Activated naive CD4-positive, alpha-beta T cell treated with anti-CD3 and anti-CD28 coated beads, Interleukin-2, amount 10 ng/mL, durations not matched to agents 7 days and 5 days (primary cell): Measurements from ENCODE around the gene SIK3.
"Not testable (repeated sequence)": the region's sequence is repeated elsewhere in the genome, so short reads cannot be mapped to it uniquely, and the experiment has no call there.

Source experiments
- CTCF ChIA-PET: fragments of 350-600 bp; sonication (Branson Sonifier 250); formaldehyde crosslinking; loops from one replicate; lab custom pipeline; 2021; ENCODE audit warnings: antibody characterized with exemption; lab: Charles Lee
- DNase-seq: peaks from one replicate; pipeline ENCODE4 v3.0.0-alpha.2; 2020
- H3K27ac Mint-ChIP-seq: one replicate; pipeline ENCODE4 v1.8.0; 2021; ENCODE audit warnings: mild to moderate bottlenecking, moderate library complexity, mixed read lengths
- H3K27me3 Mint-ChIP-seq: one replicate; pipeline ENCODE4 v1.8.0; 2021; ENCODE audit warnings: mild to moderate bottlenecking, mixed read lengths
- H3K36me3 Mint-ChIP-seq: one replicate; pipeline ENCODE4 v1.8.0; 2021; ENCODE audit warnings: mixed read lengths
- H3K4me1 Mint-ChIP-seq: one replicate; pipeline ENCODE4 v1.8.0; 2021; ENCODE audit warnings: mixed read lengths
- H3K4me3 Mint-ChIP-seq: one replicate; pipeline ENCODE4 v1.8.0; 2021; ENCODE audit warnings: mild to moderate bottlenecking, moderate library complexity, mixed read lengths
- H3K9me3 Mint-ChIP-seq: one replicate; pipeline ENCODE4 v1.8.0; 2021; ENCODE audit warnings: mixed read lengths

SIK3 gene

DNA sequence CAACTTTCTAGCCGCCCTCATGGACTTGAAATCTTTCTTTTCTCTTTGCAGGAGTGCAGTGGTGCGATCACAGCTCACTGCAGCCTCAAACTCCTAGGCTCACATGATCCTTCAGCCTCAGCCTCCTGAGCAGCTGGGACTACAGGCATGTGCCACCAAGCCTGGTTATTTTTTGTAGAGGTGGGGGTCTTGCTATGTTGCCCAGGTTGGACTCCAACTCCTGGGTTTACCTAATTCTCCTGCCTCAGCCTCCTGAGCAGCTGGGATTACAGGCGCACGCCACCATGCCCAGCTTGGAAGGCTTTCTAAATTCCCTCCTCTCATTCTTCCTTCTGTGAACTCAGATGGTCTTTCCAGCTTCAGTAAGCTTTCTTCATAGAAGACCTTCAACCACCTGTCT, 256.1 kb downstream of the SIK3 start:
- Mint-ChIP-seq H3K36me3 (peaks cover 31% of the 10 kb centered on the region), H3K4me1 (peaks cover 5% of the 10 kb centered on the region), H3K4me3 (no peak overlapping the region), H3K27me3 (no peaks in the 10 kb centered on the region), H3K9me3 (no peaks in the 10 kb centered on the region), H3K27ac (no peak overlapping the region)
- no peak for DNase-seq
- CTCF ChIA-PET: interaction anchor here (0.8 to 3.1 kb wide), 2 partner anchors 12 to 224 kb away, joined by 3 to 11 read pairs; no protein-coding TSS in a partner anchor

DNA sequence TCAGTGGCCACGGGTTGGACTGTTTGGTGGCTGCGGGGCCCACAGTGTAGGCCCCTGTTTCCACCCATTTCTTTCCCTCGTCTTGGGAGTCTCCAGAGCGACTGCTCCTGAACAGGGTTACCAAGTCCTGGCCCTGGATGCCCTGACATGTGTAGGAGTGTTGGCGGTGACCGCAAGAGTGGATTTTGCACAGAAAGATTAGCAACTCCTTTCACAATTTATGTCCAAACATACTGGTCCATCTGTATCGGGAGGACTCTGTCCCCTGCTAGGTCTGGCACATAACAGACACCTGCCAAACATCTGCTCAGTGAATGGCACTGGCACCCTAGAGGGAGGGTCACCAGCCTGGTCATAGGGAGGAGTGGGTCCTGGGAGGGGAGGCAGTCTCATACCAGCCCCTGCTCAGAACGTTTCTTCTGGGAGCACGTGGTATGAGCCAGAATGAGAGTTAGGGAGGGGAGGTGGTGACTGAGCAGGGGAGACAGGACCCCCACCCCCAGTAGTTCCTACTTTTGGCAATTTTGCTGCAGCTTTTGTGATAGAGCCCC, 257.4 kb downstream of the SIK3 start:
- CTCF ChIA-PET: interaction anchor here (1.5 to 8.5 kb wide), 3 partner anchors 13 to 52 kb away, joined by 6 to 139 read pairs (median 11); partner anchors contain the start of genes APOA5 and ZPR1
- H3K27ac Mint-ChIP-seq: no peak overlapping the region
- H3K9me3 Mint-ChIP-seq: no peaks in the 10 kb centered on the region
- no peak overlapping the region for H3K4me3 Mint-ChIP-seq
- peaks cover 4% of the 10 kb centered on the region for H3K27me3 Mint-ChIP-seq
- DNase-seq: no peak
- H3K36me3 Mint-ChIP-seq: peaks cover 21% of the 10 kb centered on the region
- H3K4me1 Mint-ChIP-seq: peaks cover 9% of the 10 kb centered on the region

DNA sequence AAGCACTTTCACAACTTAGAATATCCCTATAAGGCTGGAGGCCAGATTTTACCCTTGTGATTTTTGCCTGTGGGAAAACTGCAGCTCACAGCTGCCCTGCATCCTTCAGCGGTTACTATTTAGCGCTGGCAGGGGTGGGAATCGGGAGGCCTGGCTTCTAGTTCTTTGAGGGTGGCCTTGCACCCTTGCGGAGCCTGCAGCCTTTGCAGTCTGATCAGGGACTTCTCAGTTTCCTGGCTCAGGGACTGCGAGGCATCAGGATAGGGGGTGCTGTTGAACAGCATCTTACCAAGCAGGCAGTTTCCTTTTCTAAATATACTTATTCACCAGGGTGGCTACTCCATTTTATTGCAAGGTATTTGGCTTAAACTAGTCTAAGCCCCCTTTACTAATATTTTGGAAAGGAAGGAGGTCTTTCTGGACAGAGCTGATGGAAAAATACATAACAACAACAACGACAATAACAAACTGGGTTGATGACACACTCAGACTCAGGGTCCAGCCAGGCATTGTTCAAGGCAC, 257.9 kb downstream of the SIK3 start:
- CTCF ChIA-PET: interaction anchor here (1.0 to 8.5 kb wide), 6 partner anchors 11 to 266 kb away, joined by 3 to 139 read pairs (median 6); partner anchors contain the start of genes APOA5 and ZPR1
- Mint-ChIP-seq H3K27me3 (peaks cover 9% of the 10 kb centered on the region), H3K36me3 (peaks cover 17% of the 10 kb centered on the region), H3K4me3 (no peak overlapping the region), H3K27ac (no peak overlapping the region), H3K4me1 (peaks cover 14% of the 10 kb centered on the region), H3K9me3 (no peaks in the 10 kb centered on the region)
- DNase-seq: peak; percentile 40

DNA sequence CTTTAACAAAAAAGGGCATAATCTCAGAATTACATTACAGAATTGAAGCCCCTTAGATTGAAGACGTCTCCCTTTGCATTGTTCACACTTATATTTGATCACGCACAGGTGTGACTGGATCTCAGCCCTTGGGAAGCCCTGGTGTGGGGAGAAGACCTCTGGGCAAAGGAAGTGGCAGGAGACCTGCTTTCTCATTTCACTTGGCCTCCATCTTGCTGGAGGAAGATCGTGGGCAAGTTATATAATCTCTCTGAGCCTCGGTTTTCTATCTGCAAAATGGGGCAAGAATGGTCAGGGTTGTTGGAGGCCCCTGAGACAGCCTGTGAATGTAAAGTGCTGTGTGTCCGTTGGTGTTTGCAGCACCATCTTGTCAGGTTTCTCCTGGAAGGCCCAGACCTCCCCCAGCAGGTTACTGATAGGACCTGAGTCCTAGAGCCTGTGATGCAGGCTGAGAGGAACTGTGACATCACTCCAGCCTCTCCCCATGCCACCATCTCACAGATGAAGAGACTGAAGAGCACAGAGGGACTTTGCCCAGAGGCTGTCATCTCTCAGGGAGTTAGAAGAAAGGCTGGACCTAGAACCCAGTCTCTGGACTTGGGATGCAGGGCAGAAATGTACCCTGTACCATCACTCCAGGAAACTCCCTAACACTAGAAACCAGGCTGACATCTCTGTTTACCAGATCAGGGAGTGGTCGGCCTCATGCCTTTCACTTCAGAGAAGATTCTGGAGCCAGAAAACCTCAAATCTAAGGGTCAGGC, 259.7 kb downstream of the SIK3 start:
- CTCF ChIA-PET: interaction anchor here (1.7 to 8.5 kb wide), 4 partner anchors 14 to 268 kb away, joined by 5 to 139 read pairs (median 39); partner anchors contain the start of genes APOA5 and ZPR1
- H3K36me3 Mint-ChIP-seq: peaks cover 5% of the 10 kb centered on the region
- no peak for DNase-seq
- no peaks in the 10 kb centered on the region for H3K9me3 Mint-ChIP-seq
- no peak overlapping the region for H3K27ac Mint-ChIP-seq
- peaks cover 21% of the 10 kb centered on the region for H3K4me1 Mint-ChIP-seq
- peaks cover 22% of the 10 kb centered on the region for H3K27me3 Mint-ChIP-seq
- no peak overlapping the region for H3K4me3 Mint-ChIP-seq

DNA sequence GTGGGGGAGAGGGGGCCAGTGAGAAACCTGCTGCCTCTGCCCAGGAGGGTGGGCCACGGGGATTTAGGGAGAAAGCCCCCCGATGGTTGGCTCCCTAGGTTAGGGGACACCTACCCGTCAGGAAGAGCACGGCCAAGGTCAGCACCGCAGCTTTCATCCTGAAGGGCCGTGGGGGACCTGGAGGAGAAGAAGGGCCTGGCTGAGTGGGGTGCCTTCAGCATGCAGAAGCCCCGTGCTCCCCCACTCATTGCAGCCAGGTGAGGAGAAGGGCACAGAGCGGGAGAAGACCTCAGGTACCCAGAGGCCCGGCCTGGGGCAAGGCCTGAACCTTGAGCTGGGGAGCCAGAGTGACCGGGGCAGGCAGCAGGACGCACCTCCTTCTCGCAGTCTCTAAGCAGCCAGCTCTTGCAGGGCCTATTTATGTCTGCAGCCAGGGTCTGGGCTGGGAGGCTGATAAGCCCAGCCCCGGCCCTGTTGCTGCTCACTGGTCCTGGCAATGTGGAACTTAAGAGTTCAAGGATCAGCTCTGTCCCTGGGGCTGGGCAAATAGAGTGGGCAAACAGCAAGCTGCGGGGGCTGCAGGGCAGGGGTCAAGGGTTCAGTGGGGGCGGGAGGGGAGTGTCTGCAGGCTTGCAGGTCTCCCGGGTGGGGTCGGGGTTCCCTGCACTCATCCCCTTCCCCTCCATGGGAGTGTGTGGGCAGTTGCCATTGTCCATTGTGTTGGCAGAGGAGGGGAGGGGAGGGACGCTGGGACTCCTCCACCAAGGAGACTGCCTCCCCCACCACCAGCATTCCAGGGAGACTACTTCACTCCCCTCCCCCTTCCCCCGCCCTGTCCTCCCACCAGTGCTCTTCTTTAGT, 260.8 kb downstream of the SIK3 start, which contains the start of gene APOA1:
APOA1 (minus strand) TSS at position 392 of the 861 bp plus-strand sequence; CDS start at position 157, 235 bp downstream.
- no peak for DNase-seq
- Mint-ChIP-seq H3K36me3 (no peaks in the 10 kb centered on the region), H3K27ac (no peak within 1 kb of the TSS), H3K4me3 (no peak within 1 kb of the TSS), H3K27me3 (peaks cover 30% of the 10 kb centered on the region), H3K9me3 (no peaks in the 10 kb centered on the region), H3K4me1 (peaks cover 21% of the 10 kb centered on the region)
- CTCF ChIA-PET: interaction anchor here (1.1 to 8.5 kb wide), 10 partner anchors 11 to 390 kb away, joined by 3 to 139 read pairs (median 18); partner anchors contain the start of genes APOA5 and ZPR1

DNA sequence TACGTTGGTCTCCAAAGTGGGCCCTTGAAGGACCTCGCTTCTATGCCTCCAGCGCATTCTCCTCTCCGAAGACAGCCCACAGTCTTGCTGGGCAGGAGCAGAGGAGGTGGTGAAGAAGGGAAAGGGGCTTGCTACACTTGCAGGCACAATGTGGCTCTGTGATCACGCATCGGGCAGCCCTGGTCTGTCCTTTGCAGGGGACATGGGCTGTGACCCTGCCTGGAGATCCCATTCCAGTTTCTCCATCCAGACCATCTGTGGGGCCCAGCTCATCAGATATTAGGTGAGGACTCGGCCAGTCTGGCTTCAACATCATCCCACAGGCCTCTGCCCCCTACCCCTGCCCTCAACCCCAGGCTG, 261.6 kb downstream of the SIK3 start:
- Mint-ChIP-seq H3K36me3 (no peaks in the 10 kb centered on the region), H3K9me3 (no peaks in the 10 kb centered on the region), H3K4me1 (peaks cover 20% of the 10 kb centered on the region), H3K27ac (no peak overlapping the region), H3K27me3 (peaks cover 30% of the 10 kb centered on the region), H3K4me3 (no peak overlapping the region)
- CTCF ChIA-PET: interaction anchor here (0.7 to 8.5 kb wide), 35 partner anchors 10 to 390 kb away, joined by 3 to 139 read pairs (median 5); partner anchors contain the start of genes APOA4, APOA5, BUD13 and PAFAH1B2
- no peak for DNase-seq

DNA sequence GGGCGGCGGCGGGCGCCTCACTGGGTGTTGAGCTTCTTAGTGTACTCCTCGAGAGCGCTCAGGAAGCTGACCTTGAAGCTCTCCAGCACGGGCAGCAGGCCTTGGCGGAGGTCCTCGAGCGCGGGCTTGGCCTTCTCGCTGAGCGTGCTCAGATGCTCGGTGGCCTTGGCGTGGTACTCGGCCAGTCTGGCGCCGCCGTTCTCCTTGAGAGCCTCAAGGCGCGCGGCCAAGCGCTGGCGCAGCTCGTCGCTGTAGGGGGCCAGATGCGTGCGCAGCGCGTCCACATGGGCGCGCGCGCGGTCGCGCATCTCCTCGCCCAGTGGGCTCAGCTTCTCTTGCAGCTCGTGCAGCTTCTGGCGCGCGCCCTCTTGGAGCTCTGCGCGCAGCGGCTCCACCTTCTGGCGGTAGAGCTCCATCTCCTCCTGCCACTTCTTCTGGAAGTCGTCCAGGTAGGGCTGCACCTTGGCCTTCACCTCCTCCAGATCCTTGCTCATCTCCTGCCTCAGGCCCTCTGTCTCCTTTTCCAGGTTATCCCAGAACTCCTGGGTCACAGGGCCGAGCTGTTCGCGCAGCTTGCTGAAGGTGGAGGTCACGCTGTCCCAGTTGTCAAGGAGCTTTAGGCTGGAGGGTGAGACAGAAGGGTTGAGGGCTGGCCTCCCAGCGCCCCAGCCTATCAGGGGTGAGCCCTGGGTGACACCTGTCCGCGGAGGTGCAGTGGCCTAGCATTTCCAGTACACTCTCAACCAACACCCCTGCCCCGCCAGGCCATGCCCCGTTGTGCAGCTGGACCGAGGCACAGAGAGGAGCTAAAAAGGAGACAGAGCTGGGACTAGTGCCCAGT, 262.2 kb downstream of the SIK3 start:
- peaks cover 20% of the 10 kb centered on the region for H3K4me1 Mint-ChIP-seq
- CTCF ChIA-PET: interaction anchor here (0.7 to 8.5 kb wide), 43 partner anchors 9 to 391 kb away, joined by 3 to 139 read pairs (median 4); partner anchors contain the start of genes APOA4, APOA5, BUD13 and PAFAH1B2
- peak overlapping the region; percentile 67 for H3K4me3 Mint-ChIP-seq
- peak overlapping the region; percentile 74 for H3K27ac Mint-ChIP-seq
- H3K27me3 Mint-ChIP-seq: peaks cover 34% of the 10 kb centered on the region
- H3K9me3 Mint-ChIP-seq: no peaks in the 10 kb centered on the region
- peak; percentile 89 for DNase-seq
- no peaks in the 10 kb centered on the region for H3K36me3 Mint-ChIP-seq

DNA sequence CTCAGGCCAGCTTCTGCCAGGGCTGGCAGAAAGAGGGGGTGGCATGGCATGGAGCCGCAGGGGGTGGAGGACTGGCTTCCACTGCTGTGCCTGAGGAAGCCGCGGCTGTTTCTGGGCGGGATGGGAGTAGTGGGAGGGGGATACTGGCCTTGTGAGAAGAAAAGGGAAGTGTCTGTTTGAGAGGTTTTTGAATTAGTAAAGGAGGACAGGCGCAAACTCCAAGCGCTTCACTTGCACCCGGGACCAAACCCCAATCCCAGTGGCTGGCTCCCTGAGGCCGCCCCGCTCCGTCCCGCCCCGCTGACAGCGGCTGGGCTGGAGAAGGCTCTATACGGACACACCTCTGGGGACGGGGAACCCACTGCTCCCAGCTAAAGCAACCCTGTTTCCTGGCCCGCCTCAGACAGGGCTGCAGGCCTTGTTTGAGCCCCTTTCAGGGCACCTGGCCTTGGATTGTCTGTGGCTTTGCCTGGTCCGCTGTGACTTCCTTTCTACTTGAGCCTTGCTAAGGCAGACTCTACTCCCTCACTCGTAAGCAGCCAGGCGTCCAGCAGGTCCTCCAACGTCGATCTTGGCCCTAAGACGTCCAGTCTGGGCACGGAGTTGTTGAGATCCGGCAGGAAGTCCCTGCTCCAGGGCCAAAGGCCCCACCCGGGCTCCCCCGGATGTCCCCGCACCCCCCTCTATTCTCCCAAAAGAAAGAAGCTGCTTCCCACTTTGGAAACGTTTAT, 263.0 kb downstream of the SIK3 start:
- CTCF ChIA-PET: interaction anchor here (0.8 to 8.5 kb wide), 37 partner anchors 9 to 392 kb away, joined by 3 to 139 read pairs (median 5); partner anchors contain the start of genes APOA4, APOA5, BUD13 and PAFAH1B2
- no peaks in the 10 kb centered on the region for H3K9me3 Mint-ChIP-seq
- peaks cover 16% of the 10 kb centered on the region for H3K4me1 Mint-ChIP-seq
- peak overlapping the region; percentile 67 for H3K4me3 Mint-ChIP-seq
- DNase-seq: peak; percentile 19
- H3K27me3 Mint-ChIP-seq: peaks cover 36% of the 10 kb centered on the region
- no peaks in the 10 kb centered on the region for H3K36me3 Mint-ChIP-seq
- H3K27ac Mint-ChIP-seq: peak overlapping the region; percentile 74

DNA sequence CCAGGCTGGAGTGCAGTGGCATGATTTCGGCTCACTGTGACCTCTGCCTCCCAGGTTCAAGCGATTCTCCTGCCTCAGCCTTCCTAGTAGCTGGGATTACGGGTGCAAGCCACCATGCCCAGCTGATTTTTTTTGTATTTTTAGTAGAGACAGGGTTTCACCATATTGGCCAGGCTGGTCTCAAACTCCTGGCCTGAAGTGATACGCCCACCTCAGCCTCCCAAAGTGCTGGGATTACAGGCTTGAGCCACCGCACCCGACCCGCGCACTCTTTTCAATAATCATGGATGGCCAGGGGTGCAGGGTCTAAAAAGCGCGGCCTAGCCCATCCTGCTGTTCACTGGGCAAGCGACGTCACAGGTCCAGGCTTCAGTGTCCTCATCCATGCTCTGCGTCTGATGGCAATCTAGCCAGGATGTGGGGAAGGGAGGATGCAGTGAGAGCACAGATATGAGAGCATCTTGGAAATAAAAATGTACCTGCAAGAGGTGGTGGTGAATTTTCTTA, 263.6 kb downstream of the SIK3 start:
- H3K36me3 Mint-ChIP-seq, H3K27ac Mint-ChIP-seq: not testable (repeated sequence)
- H3K4me3 Mint-ChIP-seq: peak overlapping the region; percentile 31

DNA sequence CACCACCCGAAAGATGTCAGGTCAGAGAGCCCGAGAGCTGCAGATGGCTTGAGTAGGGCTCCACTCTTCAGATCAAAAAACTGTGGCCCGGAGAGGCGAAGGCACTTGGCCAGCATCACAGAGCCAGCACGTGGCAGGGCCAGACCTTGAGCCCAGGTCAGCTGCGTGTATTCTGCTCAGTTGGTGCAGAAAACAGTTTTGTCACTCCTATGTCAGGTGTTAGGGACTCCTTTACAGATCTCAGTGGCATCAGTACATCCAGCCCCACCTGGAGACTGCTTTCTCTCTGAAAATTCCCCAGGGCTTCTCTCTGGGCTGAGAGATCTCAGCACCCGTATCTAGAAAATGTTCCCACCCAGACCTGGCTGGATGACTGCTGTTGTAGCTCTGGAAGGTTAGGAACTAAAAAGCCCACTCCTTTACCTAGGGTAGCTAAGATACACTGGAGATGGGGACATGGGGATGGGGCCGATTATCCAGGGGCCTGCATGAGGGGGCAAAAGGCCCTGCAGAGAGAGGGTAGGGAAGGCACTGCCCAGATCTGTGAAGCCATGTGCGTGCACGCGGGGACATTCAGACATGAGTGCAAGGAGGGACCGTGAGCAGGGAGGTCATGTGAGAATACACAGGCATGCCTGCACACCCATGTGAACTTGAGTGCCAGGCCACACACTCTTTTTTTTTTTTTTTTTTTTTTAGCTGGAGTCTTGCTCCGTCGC, 264.3 kb downstream of the SIK3 start:
- Mint-ChIP-seq H3K9me3 (no peaks in the 10 kb centered on the region), H3K27ac (no peak overlapping the region), H3K36me3 (no peaks in the 10 kb centered on the region)

More for the DNA sequence above, 263.6 kb downstream of the SIK3 start:
- Mint-ChIP-seq H3K4me1 (peaks cover 16% of the 10 kb centered on the region), H3K27me3 (peaks cover 36% of the 10 kb centered on the region)
- peak; percentile 17 for DNase-seq
- CTCF ChIA-PET: interaction anchor here (0.9 to 8.5 kb wide), 7 partner anchors 11 to 271 kb away, joined by 3 to 139 read pairs (median 21); partner anchors contain the start of genes APOA4, APOA5 and ZPR1
- not testable (repeated sequence) for H3K9me3 Mint-ChIP-seq

DNA sequence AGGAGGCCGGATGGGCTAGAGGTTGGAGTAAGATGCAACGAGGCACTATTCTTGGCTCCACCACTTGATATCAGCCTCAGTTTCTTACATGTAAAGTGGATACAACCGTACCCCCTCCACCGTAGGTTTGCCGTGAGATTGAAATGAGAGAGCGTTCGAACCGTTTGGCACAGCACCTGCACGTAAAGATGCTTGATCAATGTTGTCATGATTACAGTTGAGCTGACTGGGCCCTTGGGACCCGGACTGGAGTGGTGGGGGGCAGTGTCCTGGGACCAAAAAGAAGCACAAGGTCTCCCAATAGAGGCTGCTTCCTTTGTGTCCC, 264.8 kb downstream of the SIK3 start:
- no peak for DNase-seq
- no peaks in the 10 kb centered on the region for H3K9me3 Mint-ChIP-seq
- CTCF ChIA-PET: interaction anchor here (0.9 to 8.5 kb wide), 3 partner anchors 10 to 45 kb away, joined by 3 to 139 read pairs (median 3); partner anchors contain the start of genes APOA5 and ZPR1
- H3K36me3 Mint-ChIP-seq: no peaks in the 10 kb centered on the region
- H3K4me3 Mint-ChIP-seq: no peak overlapping the region
- no peak overlapping the region for H3K27ac Mint-ChIP-seq
- H3K4me1 Mint-ChIP-seq: peaks cover 16% of the 10 kb centered on the region
- peaks cover 36% of the 10 kb centered on the region for H3K27me3 Mint-ChIP-seq

More for the DNA sequence above, 264.3 kb downstream of the SIK3 start:
- DNase-seq: peak; percentile 19
- CTCF ChIA-PET: interaction anchor here (0.9 to 8.5 kb wide), 3 partner anchors 10 to 45 kb away, joined by 3 to 139 read pairs (median 3); partner anchors contain the start of genes APOA5 and ZPR1
- peaks cover 36% of the 10 kb centered on the region for H3K27me3 Mint-ChIP-seq
- no peak overlapping the region for H3K4me3 Mint-ChIP-seq
- peaks cover 16% of the 10 kb centered on the region for H3K4me1 Mint-ChIP-seq
